DND-41 (cell line): ENCODE measurements around the gene ARHGAP26.

Source experiments
- ATAC-seq: fragments of 200-7000 bp; cut with Tn5 transposase; 3 replicates; pipeline ENCODE4 v1.9.1; 2021; ENCODE audit warnings: low read depth; ENCODE audit not compliant: insufficient read depth
- DNase-seq: peaks from one replicate; pipeline ENCODE4 v3.0.0-alpha.2; 2020
- H2AFZ ChIP-seq: 2 replicates; pipeline ENCODE4 v1.6.0; 2012; ENCODE audit warnings: low read depth, low read length
- H3K27ac ChIP-seq: 2 replicates; pipeline ENCODE4 v1.5.1; 2012; ENCODE audit warnings: low read length, inconsistent platforms
- H3K27me3 ChIP-seq: fragments of 200-600 bp; sonication (generic); 2 replicates; pipeline ENCODE4 v1.6.0; 2012; ENCODE audit warnings: low read length, mild to moderate bottlenecking, inconsistent platforms; ENCODE audit not compliant: insufficient read depth, poor library complexity
- H3K36me3 ChIP-seq: 2 replicates; pipeline ENCODE4 v1.5.1; 2012; ENCODE audit warnings: low read length, inconsistent platforms; ENCODE audit not compliant: insufficient read depth
- H3K4me1 ChIP-seq: 2 replicates; pipeline ENCODE4 v1.5.1; 2012; ENCODE audit warnings: mild to moderate bottlenecking, low read length; ENCODE audit not compliant: insufficient read depth
- H3K4me2 ChIP-seq: 2 replicates; pipeline ENCODE4 v1.6.0; 2012; ENCODE audit warnings: mild to moderate bottlenecking, moderate library complexity, low read length, inconsistent platforms; ENCODE audit not compliant: insufficient read depth
- H3K4me3 ChIP-seq, 2 experiments: fragments of 200-600 bp in 1 of 2; shearing (Covaris generic) in 1 of 2; 2 replicates each; pipeline ENCODE4 v1.5.1; 2012 to 2016; ENCODE audit warnings: inconsistent platforms in 2 of 2, low read length in 2 of 2, mild to moderate bottlenecking in 2 of 2, low read depth in 1 of 2, moderate library complexity in 1 of 2
- H3K79me2 ChIP-seq: 2 replicates; pipeline ENCODE4 v1.6.0; 2012; ENCODE audit warnings: low read length, inconsistent platforms; ENCODE audit not compliant: insufficient read depth
- H3K9ac ChIP-seq: 2 replicates; pipeline ENCODE4 v1.6.0; 2012; ENCODE audit warnings: low read depth, mild to moderate bottlenecking, inconsistent platforms, low read length, moderate library complexity
- H3K9me3 ChIP-seq: 2 replicates; pipeline ENCODE4 v1.5.1; 2012; ENCODE audit warnings: low read length, moderate library complexity, mild to moderate bottlenecking, inconsistent platforms; ENCODE audit not compliant: insufficient read depth, severe bottlenecking
- H4K20me1 ChIP-seq: 2 replicates; pipeline ENCODE4 v1.6.0; 2012; ENCODE audit warnings: low read length; ENCODE audit not compliant: insufficient read depth
- CTCF ChIP-seq: IDR thresholded peaks from 2 replicates; pipeline ENCODE4 v1.5.1; 2012; ENCODE audit warnings: borderline replicate concordance, low read length, moderate library complexity, mild to moderate bottlenecking; ENCODE audit not compliant: poor library complexity, severe bottlenecking; ENCODE audit errors: extremely low read depth
- EZH2 ChIP-seq: IDR thresholded peaks from 3 replicates; pipeline ENCODE4 v1.6.1; 2012; ENCODE audit warnings: borderline replicate concordance, low read depth, mild to moderate bottlenecking, moderate library complexity, low read length, inconsistent platforms; ENCODE audit not compliant: severe bottlenecking

Gene ARHGAP26

GRCh38 chr5:143025376-143025775, 255.2 kb downstream of the ARHGAP26 start:
- Histone ChIP-seq H3K4me3 (no peak overlapping the region), H3K4me1 (peaks cover 6% of the 10 kb centered on the region), H2AFZ (no peak overlapping the region), H3K4me2 (no peak overlapping the region), H3K27me3 (no peaks in the 10 kb centered on the region), H3K36me3 (no peaks in the 10 kb centered on the region), H3K9me3 (no peaks in the 10 kb centered on the region), H4K20me1 (no peaks in the 10 kb centered on the region), H3K27ac (no peak overlapping the region), H3K79me2 (no peaks in the 10 kb centered on the region), H3K9ac (no peak overlapping the region)
- DNase-seq (no peak), ATAC-seq (no peak)
- no peak for TF ChIP-seq EZH2
- TF ChIP-seq CTCF = no peak

- ATAC-seq = no peak
- no peak for DNase-seq
- H3K4me2 ChIP-seq = no peak overlapping the region
These were observed 255.8 kb downstream of the ARHGAP26 start for GRCh38 chr5:143025971-143026370.

GRCh38 chr5:143026380-143026779, 256.2 kb downstream of the ARHGAP26 start:
- H2AFZ ChIP-seq = no peak overlapping the region
- H3K27me3 ChIP-seq = no peaks in the 10 kb centered on the region
- no peaks in the 10 kb centered on the region for H3K36me3 ChIP-seq
- TF ChIP-seq CTCF = no peak
- TF ChIP-seq EZH2 = no peak
- H4K20me1 ChIP-seq = no peaks in the 10 kb centered on the region
- H3K9ac ChIP-seq = no peak overlapping the region
- no peaks in the 10 kb centered on the region for H3K79me2 ChIP-seq
- no peak overlapping the region for H3K27ac ChIP-seq
- H3K4me2 ChIP-seq = no peak overlapping the region
- H3K9me3 ChIP-seq = no peaks in the 10 kb centered on the region
- H3K4me1 ChIP-seq = peaks cover 9% of the 10 kb centered on the region
- DNase-seq = no peak
- no peak overlapping the region for H3K4me3 ChIP-seq
- no peak for ATAC-seq

More at GRCh38 chr5:143025971-143026370, 255.8 kb downstream of the ARHGAP26 start:
- Histone ChIP-seq H3K4me1 (peaks cover 9% of the 10 kb centered on the region), H2AFZ (no peak overlapping the region), H3K27me3 (no peaks in the 10 kb centered on the region), H3K9me3 (no peaks in the 10 kb centered on the region), H3K79me2 (no peaks in the 10 kb centered on the region), H3K27ac (no peak overlapping the region), H3K9ac (no peak overlapping the region), H3K36me3 (no peaks in the 10 kb centered on the region), H4K20me1 (no peaks in the 10 kb centered on the region), H3K4me3 (no peak overlapping the region)
- no peak for TF ChIP-seq EZH2
- no peak for TF ChIP-seq CTCF

- TF ChIP-seq CTCF = no peak
- TF ChIP-seq EZH2 = no peak
- ATAC-seq (0 out of 3 replicates have a peak, but pooled peaks have one; percentile 33), DNase-seq (no peak)
- no peak overlapping the region for H3K4me2 ChIP-seq
- H3K9ac ChIP-seq = no peak overlapping the region
- H3K27me3 ChIP-seq = no peaks in the 10 kb centered on the region
- H3K79me2 ChIP-seq = no peaks in the 10 kb centered on the region
- no peaks in the 10 kb centered on the region for H4K20me1 ChIP-seq
- H3K4me3 ChIP-seq = no peak overlapping the region
- H3K9me3 ChIP-seq = no peaks in the 10 kb centered on the region
- peaks cover 9% of the 10 kb centered on the region for H3K4me1 ChIP-seq
- no peaks in the 10 kb centered on the region for H3K36me3 ChIP-seq
- no peak overlapping the region for H2AFZ ChIP-seq
- H3K27ac ChIP-seq = no peak overlapping the region
These were observed 259.1 kb downstream of the ARHGAP26 start for GRCh38 chr5:143029293-143029692.
